ENCODE data around the gene RASSF3.

RASSF3 gene

DNA sequence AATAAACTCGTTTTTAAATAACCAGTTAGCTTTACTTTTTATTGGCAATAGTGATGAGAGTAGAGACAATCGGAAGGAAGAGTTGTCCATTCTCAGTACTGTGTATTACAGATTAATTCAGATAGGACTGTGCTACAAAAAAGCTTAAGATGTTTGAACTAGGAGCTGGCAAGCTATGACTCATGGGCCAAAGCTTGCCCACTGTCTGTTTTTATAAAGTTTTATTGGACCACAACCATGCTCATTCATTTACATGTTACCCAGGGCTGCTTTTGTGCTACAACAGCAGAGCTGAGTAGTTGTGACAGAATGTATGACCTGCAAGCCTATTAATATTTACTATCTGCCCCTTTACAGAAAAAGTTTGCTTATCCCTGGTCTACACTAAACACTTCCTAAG, 129.5 kb downstream of the RASSF3 start:
- DNase-seq (ENCODE audit: low read depth), result peak; percentile 43
- no peak overlapping the region for H3K4me3 ChIP-seq (ENCODE audit: control insufficient read depth, low read depth, low read length)
- TF ChIP-seq, protein P1, sequence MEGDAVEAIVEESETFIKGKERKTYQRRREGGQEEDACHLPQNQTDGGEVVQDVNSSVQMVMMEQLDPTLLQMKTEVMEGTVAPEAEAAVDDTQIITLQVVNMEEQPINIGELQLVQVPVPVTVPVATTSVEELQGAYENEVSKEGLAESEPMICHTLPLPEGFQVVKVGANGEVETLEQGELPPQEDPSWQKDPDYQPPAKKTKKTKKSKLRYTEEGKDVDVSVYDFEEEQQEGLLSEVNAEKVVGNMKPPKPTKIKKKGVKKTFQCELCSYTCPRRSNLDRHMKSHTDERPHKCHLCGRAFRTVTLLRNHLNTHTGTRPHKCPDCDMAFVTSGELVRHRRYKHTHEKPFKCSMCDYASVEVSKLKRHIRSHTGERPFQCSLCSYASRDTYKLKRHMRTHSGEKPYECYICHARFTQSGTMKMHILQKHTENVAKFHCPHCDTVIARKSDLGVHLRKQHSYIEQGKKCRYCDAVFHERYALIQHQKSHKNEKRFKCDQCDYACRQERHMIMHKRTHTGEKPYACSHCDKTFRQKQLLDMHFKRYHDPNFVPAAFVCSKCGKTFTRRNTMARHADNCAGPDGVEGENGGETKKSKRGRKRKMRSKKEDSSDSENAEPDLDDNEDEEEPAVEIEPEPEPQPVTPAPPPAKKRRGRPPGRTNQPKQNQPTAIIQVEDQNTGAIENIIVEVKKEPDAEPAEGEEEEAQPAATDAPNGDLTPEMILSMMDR (conservative IDR thresholded peaks at IDR 0.05; ENCODE audit: control insufficient read depth, insufficient read depth, low read depth, low read length), result no peak

DNA sequence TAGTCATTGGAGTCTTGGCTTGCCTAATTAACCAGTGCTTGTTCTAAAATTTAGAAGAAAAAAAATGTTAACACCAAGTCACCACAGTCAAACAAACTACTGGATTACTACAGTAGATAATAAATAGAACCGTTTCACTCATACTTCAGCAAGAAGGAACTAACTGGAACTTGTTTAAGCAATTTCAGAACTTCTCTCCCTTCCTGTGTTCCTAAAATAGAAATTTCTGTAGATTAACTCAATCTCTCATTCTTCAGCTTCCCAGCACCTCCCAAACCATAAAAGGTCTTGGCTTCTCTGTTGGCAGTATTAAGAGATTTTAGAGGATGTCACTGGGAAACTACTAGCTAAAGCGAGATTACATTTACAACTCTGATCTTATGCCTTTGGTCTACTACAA, 130.4 kb downstream of the RASSF3 start:
- no peak overlapping the region for H3K4me3 ChIP-seq (ENCODE audit: control insufficient read depth, low read depth, low read length)

DNA sequence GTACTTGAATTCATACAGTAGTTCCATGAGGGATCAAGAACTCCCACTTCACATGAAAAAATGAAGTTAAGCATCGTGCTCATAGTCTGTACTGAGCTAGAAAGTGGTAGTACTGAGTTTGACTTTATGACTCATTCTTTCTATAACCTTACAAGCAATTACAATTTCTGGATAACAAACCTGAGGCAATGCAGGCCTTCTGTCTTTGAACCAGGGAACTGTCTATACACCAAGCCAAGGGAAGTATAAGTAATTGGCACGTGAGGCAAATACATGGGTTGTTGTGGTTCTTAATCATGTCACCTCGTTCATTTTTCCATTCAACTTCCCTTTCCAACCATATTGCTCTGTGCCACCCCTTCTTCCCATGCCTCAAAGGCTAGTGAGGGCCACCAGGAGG, 132.1 kb downstream of the RASSF3 start:
- H3K4me3 ChIP-seq (ENCODE audit: control insufficient read depth, low read depth, low read length), result no peak overlapping the region
- DNase-seq (ENCODE audit: low read depth), result no peak
- TF ChIP-seq, protein P1 (conservative IDR thresholded peaks at IDR 0.05; ENCODE audit: control insufficient read depth, insufficient read depth, low read depth, low read length), result no peak

More for the DNA sequence above, 130.4 kb downstream of the RASSF3 start:
- DNase-seq (ENCODE audit: low read depth), result no peak
- TF ChIP-seq, protein P1 (conservative IDR thresholded peaks at IDR 0.05; ENCODE audit: control insufficient read depth, insufficient read depth, low read depth, low read length), result no peak

DNA sequence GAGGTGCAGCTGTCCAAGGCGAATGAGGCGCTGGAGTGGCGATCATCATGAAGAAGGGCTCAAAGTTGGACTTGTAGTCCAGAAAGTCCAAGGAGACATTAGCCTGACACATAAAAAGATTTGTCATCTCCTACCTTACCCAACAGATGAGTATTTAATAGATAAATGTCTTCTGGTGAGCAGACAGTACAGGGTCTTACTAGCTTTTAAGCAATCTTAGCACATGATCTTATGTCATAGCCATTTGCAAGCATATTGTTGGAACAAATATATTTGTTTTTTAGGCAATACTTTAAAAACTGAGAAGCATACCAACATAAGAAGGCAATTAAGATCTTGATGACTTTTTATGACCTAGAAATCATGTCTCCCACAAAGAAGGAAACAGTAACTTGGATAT, 132.9 kb downstream of the RASSF3 start:
- TF ChIP-seq, protein P1 (conservative IDR thresholded peaks at IDR 0.05; ENCODE audit: control insufficient read depth, insufficient read depth, low read depth, low read length), result no peak
- DNase-seq (ENCODE audit: low read depth), result no peak

DNA sequence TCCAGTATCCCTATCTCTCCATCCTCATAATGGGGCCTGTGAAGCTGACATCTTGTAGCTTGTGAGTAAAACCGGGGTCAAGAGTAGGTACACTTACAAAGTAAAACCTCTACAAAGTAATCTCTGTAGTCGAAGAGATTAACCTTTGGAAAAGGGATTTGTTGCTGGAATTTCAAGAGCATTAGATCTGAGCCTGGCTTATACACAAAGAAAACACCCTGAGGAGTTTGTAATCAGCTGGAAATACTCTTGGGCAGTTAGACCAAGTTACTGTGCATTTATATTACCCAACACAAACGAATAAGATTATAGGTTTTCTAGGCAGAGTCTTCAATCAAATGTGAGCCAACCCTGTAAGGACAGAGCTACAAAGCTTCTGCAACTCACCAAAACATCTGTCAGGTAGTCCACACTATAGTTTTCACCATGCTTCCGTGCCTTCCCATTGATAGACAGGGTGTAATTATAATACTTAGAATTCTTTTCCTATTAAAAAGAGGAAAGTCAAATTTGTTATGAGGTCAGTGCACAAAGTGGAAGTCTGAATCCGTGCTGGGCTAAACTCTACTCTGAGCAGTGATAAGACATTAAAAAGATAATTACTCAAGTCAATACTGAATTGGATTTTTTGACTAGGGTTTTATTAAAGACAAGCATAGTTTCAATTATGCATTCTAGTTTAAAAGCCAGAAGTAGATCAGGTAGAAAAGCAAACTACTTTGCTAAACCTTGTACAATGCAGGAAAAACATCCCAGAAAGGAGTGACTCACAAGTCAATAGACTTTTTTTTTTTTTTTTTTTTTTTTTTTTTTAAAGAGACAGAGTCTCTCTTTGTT, 134.3 kb downstream of the RASSF3 start:
- DNase-seq (ENCODE audit: low read depth), result peak; percentile 50
- no peak overlapping the region for H3K4me3 ChIP-seq (ENCODE audit: control insufficient read depth, low read depth, low read length)
- TF ChIP-seq, protein P1 (conservative IDR thresholded peaks at IDR 0.05; ENCODE audit: control insufficient read depth, insufficient read depth, low read depth, low read length), result no peak

More for the DNA sequence above, 132.9 kb downstream of the RASSF3 start:
- no peak overlapping the region for H3K4me3 ChIP-seq (ENCODE audit: control insufficient read depth, low read depth, low read length)

DNA sequence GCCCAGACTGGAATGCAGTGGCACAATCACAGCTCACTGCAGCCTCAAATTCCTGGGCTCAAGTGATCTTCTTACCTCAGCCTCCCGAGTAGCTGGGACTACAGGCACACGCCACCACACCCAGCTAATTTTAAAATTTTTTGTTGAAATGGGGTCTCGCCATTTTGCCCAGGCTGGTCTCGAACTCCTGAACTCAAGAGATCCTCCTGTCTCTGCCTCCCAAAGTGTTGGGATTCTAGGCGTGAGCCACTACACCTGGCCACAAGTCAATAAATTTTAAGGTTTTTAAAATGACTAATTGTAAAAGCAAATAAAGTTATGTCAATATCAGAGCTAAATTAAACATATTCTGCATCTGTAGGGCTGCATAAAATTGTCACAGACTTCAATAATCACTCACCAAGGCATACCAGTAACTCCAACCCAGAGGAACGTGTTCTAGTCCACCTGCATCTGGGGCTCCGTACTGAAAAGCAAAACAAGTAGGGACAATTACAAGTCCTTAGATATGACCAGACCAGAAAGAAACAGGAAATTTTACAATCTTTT, 135.0 kb downstream of the RASSF3 start:
- TF ChIP-seq, protein P1 (conservative IDR thresholded peaks at IDR 0.05; ENCODE audit: control insufficient read depth, insufficient read depth, low read depth, low read length), result no peak
- no peak overlapping the region for H3K4me3 ChIP-seq (ENCODE audit: control insufficient read depth, low read depth, low read length)
- no peak for DNase-seq (ENCODE audit: low read depth)

Measured in fibroblast of mammary gland (primary cell).